HepG2 (cell line): Measurements from ENCODE around the gene GALNT16. TPM values are rescaled to one million over a fixed set of nuclear protein-coding genes. Genes with fewer than 3 reads are reported as not detected.
A peak's percentile ranks its signal among the peaks of the same experiment; 100 is the strongest.

Experiments
- PITX1 ChIP-seq: sonication (generic); formaldehyde crosslinking; IDR thresholded peaks from 2 replicates; pipeline ENCODE4 v1.5.1; 2020; ENCODE audit warnings: mild to moderate bottlenecking, missing genetic modification reagents
- ZBTB42 ChIP-seq: sonication (generic); formaldehyde crosslinking; IDR thresholded peaks from 2 replicates; pipeline ENCODE4 v1.5.0; 2020; ENCODE audit warnings: mild to moderate bottlenecking, missing genetic modification reagents
- ZFY ChIP-seq: sonication (generic); formaldehyde crosslinking; IDR thresholded peaks from 2 replicates; pipeline ENCODE4 v1.4.0; 2020; ENCODE audit warnings: missing genetic modification reagents
- ZNF264 ChIP-seq: sonication (generic); formaldehyde crosslinking; IDR thresholded peaks from 2 replicates; pipeline ENCODE4 v1.4.0; 2020; ENCODE audit warnings: missing genetic modification reagents
- polyA plus RNA-seq, 8 experiments: library from polyadenylated mRNA; depleted of rRNA in 3 of 8; stranded (reverse) in 7 of 8; unstranded in 1 of 8; fragments of >200 nt; fragmentation: Illumina TruSeq in 4 of 8; extraction: Trizol in 4 of 8; gene quantifications; 2 replicates each; pipeline versions ENCODE4 v1.2.1 to v1.2.3, GENCODE V29; 2011 to 2016; ENCODE audit warnings: low read depth in 4 of 8, missing spikeins in 1 of 8, mixed read lengths in 1 of 8; ENCODE audit not compliant: insufficient read depth in 1 of 8
- total RNA-seq, 5 experiments: library from RNA; depleted of rRNA; stranded (reverse); fragments of >200 nt; fragmentation: Illumina TruSeq; extraction: Trizol; gene quantifications; 2 replicates each; pipeline ENCODE4 v1.2.3, GENCODE V29; 2016; ENCODE audit warnings: low read depth in 1 of 5
- TF ChIP-seq, protein P1 (sequence below): sonication (generic); formaldehyde crosslinking; conservative IDR thresholded peaks from 2 replicates; pipeline ENCODE4 v1.8.0; 2022; ENCODE audit warnings: mild to moderate bottlenecking, moderate library complexity, missing genetic modification reagents
- TF ChIP-seq, protein P2 (sequence below): sonication (generic); formaldehyde crosslinking; IDR thresholded peaks from 2 replicates; pipeline ENCODE4 v1.4.0; 2020; ENCODE audit warnings: missing genetic modification reagents; ENCODE audit errors: not compliant biosample characterization
- TF ChIP-seq, protein P3 (sequence below): sonication (generic); formaldehyde crosslinking; IDR thresholded peaks from 2 replicates; pipeline ENCODE4 v1.5.0; 2020; ENCODE audit warnings: mild to moderate bottlenecking, missing genetic modification reagents
- TF ChIP-seq, protein P4 (sequence below): sonication (generic); formaldehyde crosslinking; IDR thresholded peaks from 2 replicates; pipeline ENCODE4 v1.8.1; 2023; ENCODE audit warnings: missing genetic modification reagents, mild to moderate bottlenecking, borderline replicate concordance

Gene GALNT16
- total and polyA plus RNA-seq, 2 of the 13 experiments (the other 11 are each of a cell fraction or from before 2014, with no cell fraction given): 0.54 to 0.82 TPM

DNA sequence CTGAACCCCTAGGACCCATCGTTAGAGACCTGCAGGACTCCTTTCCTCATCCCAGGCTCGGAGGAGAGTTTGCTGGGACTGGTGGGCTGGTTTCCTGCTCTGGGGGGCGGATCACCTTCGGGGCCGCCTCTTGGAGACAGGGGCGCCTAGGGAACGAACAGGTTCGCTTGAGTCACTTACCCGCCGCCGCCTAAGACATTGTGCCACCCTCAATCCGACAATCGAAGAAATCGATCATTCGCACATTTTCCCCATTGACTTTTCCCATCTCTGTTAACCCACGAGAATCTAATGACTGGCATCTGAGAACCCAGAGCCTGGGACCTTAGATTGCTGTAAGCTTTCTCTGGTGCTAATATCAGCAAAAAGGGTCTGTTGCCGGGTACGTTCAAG is 138.9 kb downstream of the GALNT16 start (continued):
- TF ChIP-seq, protein P1, sequence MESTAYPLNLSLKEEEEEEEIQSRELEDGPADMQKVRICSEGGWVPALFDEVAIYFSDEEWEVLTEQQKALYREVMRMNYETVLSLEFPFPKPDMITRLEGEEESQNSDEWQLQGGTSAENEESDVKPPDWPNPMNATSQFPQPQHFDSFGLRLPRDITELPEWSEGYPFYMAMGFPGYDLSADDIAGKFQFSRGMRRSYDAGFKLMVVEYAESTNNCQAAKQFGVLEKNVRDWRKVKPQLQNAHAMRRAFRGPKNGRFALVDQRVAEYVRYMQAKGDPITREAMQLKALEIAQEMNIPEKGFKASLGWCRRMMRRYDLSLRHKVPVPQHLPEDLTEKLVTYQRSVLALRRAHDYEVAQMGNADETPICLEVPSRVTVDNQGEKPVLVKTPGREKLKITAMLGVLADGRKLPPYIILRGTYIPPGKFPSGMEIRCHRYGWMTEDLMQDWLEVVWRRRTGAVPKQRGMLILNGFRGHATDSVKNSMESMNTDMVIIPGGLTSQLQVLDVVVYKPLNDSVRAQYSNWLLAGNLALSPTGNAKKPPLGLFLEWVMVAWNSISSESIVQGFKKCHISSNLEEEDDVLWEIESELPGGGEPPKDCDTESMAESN (CRISPR knock-in tag): 0 out of 2 replicates have a peak, but pooled peaks have one; percentile 41
- 0 out of 2 replicates have a peak, but pooled peaks have one; percentile 5 for TF ChIP-seq ZNF264 (CRISPR knock-in tag)
- no peak for TF ChIP-seq ZFY (CRISPR knock-in tag)
- 0 out of 2 replicates have a peak, but pooled peaks have one; percentile 3 for TF ChIP-seq PITX1 (CRISPR knock-in tag)
- TF ChIP-seq, protein P2, sequence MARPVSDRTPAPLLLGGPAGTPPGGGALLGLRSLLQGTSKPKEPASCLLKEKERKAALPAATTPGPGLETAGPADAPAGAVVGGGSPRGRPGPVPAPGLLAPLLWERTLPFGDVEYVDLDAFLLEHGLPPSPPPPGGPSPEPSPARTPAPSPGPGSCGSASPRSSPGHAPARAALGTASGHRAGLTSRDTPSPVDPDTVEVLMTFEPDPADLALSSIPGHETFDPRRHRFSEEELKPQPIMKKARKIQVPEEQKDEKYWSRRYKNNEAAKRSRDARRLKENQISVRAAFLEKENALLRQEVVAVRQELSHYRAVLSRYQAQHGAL (CRISPR knock-in tag): peak; percentile 61
- 0 out of 2 replicates have a peak, but pooled peaks have one; percentile 15 for TF ChIP-seq ZBTB42 (CRISPR knock-in tag)
- TF ChIP-seq, protein P3, sequence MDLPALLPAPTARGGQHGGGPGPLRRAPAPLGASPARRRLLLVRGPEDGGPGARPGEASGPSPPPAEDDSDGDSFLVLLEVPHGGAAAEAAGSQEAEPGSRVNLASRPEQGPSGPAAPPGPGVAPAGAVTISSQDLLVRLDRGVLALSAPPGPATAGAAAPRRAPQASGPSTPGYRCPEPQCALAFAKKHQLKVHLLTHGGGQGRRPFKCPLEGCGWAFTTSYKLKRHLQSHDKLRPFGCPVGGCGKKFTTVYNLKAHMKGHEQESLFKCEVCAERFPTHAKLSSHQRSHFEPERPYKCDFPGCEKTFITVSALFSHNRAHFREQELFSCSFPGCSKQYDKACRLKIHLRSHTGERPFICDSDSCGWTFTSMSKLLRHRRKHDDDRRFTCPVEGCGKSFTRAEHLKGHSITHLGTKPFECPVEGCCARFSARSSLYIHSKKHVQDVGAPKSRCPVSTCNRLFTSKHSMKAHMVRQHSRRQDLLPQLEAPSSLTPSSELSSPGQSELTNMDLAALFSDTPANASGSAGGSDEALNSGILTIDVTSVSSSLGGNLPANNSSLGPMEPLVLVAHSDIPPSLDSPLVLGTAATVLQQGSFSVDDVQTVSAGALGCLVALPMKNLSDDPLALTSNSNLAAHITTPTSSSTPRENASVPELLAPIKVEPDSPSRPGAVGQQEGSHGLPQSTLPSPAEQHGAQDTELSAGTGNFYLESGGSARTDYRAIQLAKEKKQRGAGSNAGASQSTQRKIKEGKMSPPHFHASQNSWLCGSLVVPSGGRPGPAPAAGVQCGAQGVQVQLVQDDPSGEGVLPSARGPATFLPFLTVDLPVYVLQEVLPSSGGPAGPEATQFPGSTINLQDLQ (CRISPR knock-in tag): 0 out of 2 replicates have a peak, but pooled peaks have one; percentile 45
- TF ChIP-seq, protein P4, sequence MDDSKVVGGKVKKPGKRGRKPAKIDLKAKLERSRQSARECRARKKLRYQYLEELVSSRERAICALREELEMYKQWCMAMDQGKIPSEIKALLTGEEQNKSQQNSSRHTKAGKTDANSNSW (CRISPR knock-in tag): 0 out of 2 replicates have a peak, but pooled peaks have one; percentile 2
